Measurements from ENCODE around the gene TTC8.
"Not testable (repeated sequence)": the region's sequence is repeated elsewhere in the genome, so short reads cannot be mapped to it uniquely, and the experiment has no call there.

DNA sequence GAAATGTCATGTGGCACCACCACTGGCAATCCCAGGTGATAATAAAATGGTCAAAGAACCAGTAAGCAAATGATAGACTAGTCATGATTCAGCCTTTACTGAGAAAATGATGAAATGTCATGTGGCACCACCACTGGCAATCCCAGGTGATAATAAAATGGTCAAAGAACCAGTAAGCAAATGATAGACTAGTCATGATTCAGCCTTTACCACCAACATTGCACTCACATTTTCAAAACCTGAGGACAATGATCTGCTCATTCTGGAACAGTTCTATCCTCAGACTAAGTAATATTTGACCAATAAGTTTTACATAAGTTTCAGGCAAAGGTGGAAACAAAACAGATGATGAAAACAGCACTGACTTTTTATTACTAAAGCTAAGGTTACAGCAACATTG lies 34.9 kb upstream of the TTC8 start:
- TF ChIP-seq, protein P1, sequence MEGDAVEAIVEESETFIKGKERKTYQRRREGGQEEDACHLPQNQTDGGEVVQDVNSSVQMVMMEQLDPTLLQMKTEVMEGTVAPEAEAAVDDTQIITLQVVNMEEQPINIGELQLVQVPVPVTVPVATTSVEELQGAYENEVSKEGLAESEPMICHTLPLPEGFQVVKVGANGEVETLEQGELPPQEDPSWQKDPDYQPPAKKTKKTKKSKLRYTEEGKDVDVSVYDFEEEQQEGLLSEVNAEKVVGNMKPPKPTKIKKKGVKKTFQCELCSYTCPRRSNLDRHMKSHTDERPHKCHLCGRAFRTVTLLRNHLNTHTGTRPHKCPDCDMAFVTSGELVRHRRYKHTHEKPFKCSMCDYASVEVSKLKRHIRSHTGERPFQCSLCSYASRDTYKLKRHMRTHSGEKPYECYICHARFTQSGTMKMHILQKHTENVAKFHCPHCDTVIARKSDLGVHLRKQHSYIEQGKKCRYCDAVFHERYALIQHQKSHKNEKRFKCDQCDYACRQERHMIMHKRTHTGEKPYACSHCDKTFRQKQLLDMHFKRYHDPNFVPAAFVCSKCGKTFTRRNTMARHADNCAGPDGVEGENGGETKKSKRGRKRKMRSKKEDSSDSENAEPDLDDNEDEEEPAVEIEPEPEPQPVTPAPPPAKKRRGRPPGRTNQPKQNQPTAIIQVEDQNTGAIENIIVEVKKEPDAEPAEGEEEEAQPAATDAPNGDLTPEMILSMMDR (conservative IDR thresholded peaks at IDR 0.05 in 1 of 2, IDR thresholded peaks at IDR 0.05 in 1 of 2; ENCODE audit: extremely low read depth in 1 of 2, insufficient read depth in 1 of 2, low read depth in 1 of 2, low read length in 2 of 2), result not testable (repeated sequence)
- not testable (repeated sequence) for TF ChIP-seq EZH2 (IDR thresholded peaks at IDR 0.05; ENCODE audit: borderline replicate concordance, low read length)
